Measurements from ENCODE around the gene GALP.

- TF ChIP-seq CTCF (IDR thresholded peaks at IDR 0.05) (no peak), POLR2A (IDR thresholded peaks at IDR 0.05) (no peak)
These were observed 43.2 kb downstream of the GALP start for GRCh38 chr19:56218961-56219360.

All from uterus (tissue), 2 donors.